Stimulated activated CD4-positive, alpha-beta T cell treated with anti-CD3 and anti-CD28 coated beads, Interleukin-2, amount 100 ng/mL, for 4 hours (primary cell): Measurements from ENCODE around the gene SAMD4A.

ENCODE experiments used
- DNase-seq: peaks from one replicate; pipeline ENCODE4 v3.0.0-alpha.2; 2020; ENCODE audit warnings: low read depth

SAMD4A gene

DNA sequence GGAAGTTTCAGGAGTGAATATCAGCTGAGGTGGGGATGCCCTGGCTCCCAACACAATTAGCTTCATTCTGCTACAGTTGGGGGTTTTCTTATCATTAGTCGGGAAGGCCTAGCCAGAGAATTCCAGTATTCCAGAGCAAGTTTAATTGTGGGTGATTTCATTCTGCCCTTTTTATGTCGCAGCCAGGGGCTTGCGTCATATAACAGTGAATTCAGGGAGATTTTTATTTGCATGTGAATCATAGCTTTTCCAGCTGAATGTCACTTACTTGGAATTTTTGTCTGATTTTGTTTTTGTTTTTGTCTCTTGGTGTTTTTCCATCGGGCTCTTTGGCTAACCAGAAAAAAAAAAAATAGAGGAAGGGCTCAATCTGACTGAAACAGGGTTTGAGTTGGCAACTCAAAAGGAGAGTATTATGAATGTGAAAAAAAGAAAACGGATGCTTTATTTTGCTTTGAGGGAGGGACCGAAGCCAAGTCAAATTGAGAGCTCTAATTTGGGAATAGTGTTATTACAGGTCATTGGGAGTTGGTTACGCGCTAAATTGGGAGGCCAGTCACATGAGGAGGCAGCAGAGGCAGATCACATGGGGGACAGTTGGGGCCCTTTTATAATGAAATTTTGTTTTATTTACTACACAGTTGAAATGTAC is 119.4 kb downstream of the SAMD4A start:
- no peak for DNase-seq

GRCh38 chr14:54686871-54687749 is 120.2 kb downstream of the SAMD4A start:
- DNase-seq: no peak

DNA sequence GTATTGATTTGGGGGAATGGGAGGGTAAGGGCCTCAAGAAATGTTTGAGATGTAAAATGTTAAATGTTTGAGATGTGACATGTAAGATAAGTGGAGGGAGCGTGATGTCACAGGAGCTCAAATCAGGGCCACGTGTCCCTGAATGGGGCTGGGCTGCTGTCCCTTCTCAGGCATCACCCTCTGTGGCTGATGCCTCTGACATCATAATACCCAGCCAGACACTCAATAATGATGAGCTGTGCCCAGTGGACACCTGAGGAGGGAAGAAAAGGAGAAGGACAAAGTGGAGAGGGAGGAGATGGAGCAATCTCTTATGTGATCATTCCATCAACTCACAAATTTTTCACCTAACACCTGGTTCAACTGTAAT is 120.8 kb downstream of the SAMD4A start:
- DNase-seq: no peak

DNA sequence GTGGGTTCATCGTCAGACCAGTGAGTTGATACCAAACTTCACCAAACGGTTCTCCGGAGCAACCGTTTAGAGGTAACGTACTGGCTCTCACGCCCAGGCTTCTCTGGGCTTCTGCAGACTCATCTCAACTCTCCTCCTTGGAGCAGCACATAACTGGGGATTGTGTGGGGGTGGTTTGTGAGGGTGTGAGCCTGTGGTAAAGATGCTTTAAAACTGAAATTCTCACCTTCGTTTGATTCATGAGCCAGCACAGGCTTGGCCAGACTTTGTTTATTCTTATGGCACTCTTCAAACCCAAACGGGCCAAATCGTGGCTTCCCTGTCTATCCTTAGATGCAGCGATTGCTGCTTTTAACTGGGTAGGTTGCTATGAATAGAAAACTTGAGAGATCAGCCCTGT is 121.3 kb downstream of the SAMD4A start:
- no peak for DNase-seq

DNA sequence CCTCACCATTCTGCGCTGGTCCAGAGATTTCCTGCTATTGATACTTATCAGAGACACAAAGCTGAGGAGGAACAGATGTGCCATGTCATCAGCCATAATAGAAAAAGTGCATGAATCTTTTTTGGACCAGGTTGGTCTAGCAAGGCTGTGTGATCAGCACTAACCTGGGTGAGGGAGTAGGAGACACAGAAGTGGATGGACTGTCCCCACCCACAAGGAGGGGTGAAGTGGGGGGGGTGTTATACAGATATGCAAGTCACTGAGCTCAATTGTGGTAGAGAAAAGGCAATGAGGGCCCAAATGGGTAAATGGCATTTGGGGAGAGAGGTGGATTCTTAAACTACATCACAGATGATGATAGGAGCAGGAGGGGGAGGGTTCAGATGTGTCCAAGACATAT is 123.0 kb downstream of the SAMD4A start:
- no peak for DNase-seq

DNA sequence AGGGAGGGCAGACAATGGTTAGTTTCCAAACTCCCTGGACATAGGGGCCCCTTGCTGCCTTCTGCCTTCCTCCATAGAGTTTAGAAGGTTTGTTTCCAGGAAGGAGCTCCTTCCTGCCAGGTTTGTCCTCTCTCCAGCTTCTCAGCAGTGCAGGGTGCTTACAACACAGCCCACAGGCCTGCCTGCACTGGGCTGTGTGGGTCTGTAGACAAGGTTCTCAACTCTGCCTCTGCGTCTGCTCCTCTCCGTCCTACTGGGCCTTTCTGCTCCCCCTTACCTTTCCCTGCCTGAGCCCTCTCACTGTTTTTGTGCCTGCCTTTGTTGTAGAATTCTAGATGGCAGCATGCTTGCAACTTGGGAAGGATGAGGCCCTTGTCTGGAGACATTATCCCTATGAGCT is 124.0 kb downstream of the SAMD4A start:
- DNase-seq: no peak

- DNase-seq: peak; percentile 20
Observed at GRCh38 chr14:54691525-54692283, 124.8 kb downstream of the SAMD4A start.

- DNase-seq: no peak
Observed at GRCh38 chr14:54692284-54692772, 125.4 kb downstream of the SAMD4A start.

DNA sequence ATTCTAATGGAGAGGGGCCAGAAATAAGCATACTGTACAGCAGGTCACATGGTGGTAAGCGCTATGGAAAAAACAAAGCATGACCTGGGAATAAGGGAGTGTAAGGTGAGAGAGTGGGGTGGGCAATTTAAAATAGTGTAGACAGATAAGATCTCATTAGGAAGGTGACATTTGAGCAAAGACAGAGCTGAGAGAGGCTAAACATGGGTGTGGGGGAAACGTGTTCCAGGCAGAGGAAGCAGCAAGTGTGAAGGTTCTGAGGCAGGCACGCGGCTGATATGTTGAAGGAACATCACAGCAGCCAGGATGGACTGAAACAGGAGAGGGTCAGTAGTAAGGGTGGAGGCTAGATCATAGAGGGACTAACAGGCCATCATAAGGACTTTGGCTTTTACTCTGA is 126.8 kb downstream of the SAMD4A start:
- DNase-seq: no peak

- DNase-seq: no peak
Observed at GRCh38 chr14:54695196-54695595, 128.3 kb downstream of the SAMD4A start.

- DNase-seq: no peak
Observed at GRCh38 chr14:54697001-54697400, 130.1 kb downstream of the SAMD4A start.

DNA sequence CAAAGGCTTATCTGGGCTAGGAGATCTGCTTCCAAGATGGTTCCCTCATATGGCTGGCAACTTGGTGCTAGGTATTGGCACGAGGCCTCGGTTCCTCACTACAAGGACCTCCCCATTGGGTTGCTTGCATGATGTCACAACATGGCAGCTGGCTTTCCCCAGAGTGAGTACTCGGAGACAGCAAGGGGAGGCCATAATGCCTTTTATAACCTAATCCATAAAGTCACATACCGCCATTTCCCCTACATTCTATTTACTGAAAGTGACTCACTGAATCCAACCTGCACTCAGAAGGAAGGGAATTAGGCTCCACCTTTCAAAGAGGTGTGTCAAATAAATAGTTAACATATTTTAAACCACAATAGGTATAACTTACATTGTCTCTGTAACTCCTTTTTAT is 130.9 kb downstream of the SAMD4A start:
- no peak for DNase-seq

DNA sequence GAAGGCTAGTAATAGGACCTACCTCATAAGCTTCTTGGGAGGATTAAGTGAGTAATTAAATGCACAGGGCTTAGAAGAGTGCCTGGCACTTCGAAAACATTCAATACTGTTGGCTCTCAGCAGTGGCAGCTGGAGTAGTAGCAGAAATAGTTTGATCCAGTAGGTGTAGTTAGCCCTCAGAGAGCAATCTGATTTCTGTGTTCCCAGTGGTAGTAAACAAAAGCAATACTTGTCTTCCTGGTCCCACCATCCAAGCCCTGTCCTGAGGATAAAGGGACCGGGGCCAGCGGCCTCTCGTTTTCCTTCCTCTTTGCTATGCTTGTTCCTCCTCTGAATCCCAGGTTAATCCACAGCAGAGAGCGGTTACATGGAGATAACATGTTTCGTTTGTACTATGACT is 131.6 kb downstream of the SAMD4A start:
- no peak for DNase-seq

DNA sequence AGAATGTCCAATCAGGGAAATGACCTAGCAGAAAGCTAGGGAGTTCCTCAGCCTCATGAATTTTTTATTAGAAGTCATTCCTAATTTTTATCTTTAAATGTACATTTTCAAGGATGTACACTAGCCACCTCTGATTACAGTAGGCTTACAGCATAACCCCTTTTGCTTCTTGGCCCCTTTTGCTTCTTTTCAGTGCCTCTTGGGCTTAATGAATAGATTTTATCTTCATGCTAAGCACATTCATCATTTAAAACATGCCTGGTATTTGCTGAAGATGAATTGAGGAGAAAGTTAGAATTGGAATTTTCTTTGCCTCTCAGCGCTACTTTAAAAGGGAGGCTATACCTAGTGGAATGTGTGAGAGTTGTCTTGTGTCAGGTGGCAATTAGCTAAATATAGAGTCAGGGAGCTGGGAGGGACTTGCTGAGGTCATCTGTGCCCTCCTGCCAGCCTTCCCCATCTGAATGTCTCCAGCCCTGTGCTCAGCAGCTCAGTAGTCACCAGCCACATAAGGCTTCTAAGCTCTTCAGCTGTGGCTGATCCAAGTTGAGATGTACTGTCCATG is 132.1 kb downstream of the SAMD4A start:
- DNase-seq: no peak

GRCh38 chr14:54699735-54700134 is 132.8 kb downstream of the SAMD4A start:
- DNase-seq: no peak

DNA sequence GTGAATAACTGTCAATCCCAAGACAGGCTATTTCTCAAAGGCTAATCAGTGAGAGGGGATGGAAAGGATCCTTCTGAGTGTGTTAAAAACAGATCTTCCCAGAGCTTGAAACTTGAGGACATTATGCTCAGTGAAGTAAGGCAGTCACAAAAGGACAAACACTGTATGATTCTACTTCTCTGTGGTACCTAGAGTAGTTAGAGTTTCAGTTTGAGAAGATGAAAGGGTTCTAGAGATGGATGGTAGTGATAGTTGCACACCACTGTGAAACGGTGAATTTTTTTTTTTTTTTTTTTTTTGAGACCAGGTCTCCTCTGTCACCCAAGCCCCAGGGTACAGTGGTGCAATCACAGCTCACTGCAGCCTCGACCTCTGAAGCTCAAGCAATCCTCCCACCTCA is 133.8 kb downstream of the SAMD4A start:
- DNase-seq: no peak

GRCh38 chr14:54702014-54702491 is 135.1 kb downstream of the SAMD4A start:
- DNase-seq: no peak

- DNase-seq: no peak
Observed at GRCh38 chr14:54702492-54702891, 135.6 kb downstream of the SAMD4A start.

DNA sequence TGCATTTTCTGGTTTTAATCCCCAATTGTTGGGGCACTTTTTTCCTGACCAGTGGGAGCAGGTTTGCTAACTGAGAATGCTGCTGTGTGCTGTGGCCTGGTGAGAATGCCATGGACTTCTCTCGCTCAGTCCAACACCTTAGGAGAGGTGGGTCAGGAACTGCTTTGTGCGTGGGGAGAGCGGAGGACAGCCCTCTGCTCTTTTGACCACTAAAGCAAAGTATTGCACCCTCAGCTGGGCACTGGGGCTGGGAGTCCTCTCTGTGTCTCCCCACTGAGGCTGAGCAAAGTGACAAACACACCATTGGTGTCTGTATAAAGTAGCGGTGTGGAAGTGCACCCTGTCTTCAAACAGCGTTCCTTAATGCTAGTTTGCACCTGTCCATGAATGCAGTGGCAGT is 136.2 kb downstream of the SAMD4A start:
- DNase-seq: no peak

DNA sequence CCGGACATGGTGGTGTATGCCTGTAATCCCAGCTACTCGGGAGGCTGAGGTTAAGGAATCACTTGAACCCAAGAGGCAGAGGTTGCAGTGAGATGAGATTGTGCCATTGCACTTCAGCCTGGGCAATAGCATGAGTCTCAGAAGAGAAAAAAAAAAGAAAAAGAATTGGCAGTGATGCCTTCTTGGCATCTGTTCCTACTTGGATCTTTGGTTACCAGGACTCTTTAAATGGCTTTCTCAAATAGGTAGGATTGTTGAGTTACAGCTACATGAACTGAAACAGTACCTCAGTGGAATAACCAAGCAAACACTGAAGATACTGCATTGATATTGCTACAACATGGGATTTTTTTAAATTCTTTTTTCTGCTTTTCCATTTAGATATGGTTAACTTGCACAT is 136.8 kb downstream of the SAMD4A start:
- DNase-seq: no peak

- DNase-seq: no peak
Observed at GRCh38 chr14:54704768-54705167, 137.8 kb downstream of the SAMD4A start.

- no peak for DNase-seq
Observed at GRCh38 chr14:54706769-54707168, 139.8 kb downstream of the SAMD4A start.
